Lower leg skin (tissue), 4 donors: ENCODE measurements around the gene OVCH1. TPM values are rescaled to one million over a fixed set of nuclear protein-coding genes. Genes with fewer than 3 reads are reported as not detected.

Experiments
- DNase-seq, 2 donors: peaks; one replicate each; pipeline ENCODE4 v3.0.0-alpha.2; 2019; ENCODE audit warnings: low spot score in 2 of 2
- H3K4me3 ChIP-seq: fragments of 200-600 bp; sonication (generic); 2 replicates; pipeline ENCODE4 v1.5.1; 2017; ENCODE audit warnings: mild to moderate bottlenecking, low read depth; ENCODE audit not compliant: poor library complexity, severe bottlenecking
- POLR2A ChIP-seq, 2 donors: fragments of 450-650 bp; IDR thresholded peaks; one replicate each; pipeline ENCODE4 v1.6.1; 2016 to 2017; ENCODE audit warnings: antibody characterized with exemption in 2 of 2, mild to moderate bottlenecking in 1 of 2, moderate library complexity in 1 of 2
- WGBS, 2 donors: methylation state at CpG; one replicate each; pipeline ENCODE4 v1.1.5; 2018; 5-methylcytosine and 5-hydroxymethylcytosine counted together
- intact Hi-C: fragments of 100-400 bp; cut with DNase I; formaldehyde crosslinking; loops from one replicate; pipeline ENCODE4 v1.15.0; 2023; ENCODE audit warnings: low total_unique reads
- total RNA-seq, 4 donors: library from RNA; depleted of rRNA; stranded (reverse); fragments of >200 nt; gene quantifications; one replicate each; pipeline ENCODE4 v1.1.0, GENCODE V29; 2016
- TF ChIP-seq, protein P1 (sequence below), 3 donors: fragments of 450-650 bp; IDR thresholded peaks; one replicate each; pipeline ENCODE4 v1.5.1; 2016; ENCODE audit warnings: antibody characterized with exemption in 3 of 3, mild to moderate bottlenecking in 3 of 3, moderate library complexity in 2 of 3

The OVCH1 gene
- total RNA-seq, 4 donors from 2014 or later = 0.19 TPM; not detected in 3

- no peak for DNase-seq
- H3K4me3 ChIP-seq = no peak overlapping the region
- WGBS, 2 donors = 91 to 92% methylated on average over 1 of the region's 1 CpG
- TF ChIP-seq POLR2A (IDR thresholded peaks at IDR 0.05) = no peak
- TF ChIP-seq, protein P1, sequence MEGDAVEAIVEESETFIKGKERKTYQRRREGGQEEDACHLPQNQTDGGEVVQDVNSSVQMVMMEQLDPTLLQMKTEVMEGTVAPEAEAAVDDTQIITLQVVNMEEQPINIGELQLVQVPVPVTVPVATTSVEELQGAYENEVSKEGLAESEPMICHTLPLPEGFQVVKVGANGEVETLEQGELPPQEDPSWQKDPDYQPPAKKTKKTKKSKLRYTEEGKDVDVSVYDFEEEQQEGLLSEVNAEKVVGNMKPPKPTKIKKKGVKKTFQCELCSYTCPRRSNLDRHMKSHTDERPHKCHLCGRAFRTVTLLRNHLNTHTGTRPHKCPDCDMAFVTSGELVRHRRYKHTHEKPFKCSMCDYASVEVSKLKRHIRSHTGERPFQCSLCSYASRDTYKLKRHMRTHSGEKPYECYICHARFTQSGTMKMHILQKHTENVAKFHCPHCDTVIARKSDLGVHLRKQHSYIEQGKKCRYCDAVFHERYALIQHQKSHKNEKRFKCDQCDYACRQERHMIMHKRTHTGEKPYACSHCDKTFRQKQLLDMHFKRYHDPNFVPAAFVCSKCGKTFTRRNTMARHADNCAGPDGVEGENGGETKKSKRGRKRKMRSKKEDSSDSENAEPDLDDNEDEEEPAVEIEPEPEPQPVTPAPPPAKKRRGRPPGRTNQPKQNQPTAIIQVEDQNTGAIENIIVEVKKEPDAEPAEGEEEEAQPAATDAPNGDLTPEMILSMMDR (IDR thresholded peaks at IDR 0.05) = no peak
- intact Hi-C loops = no loop called here
Observed at GRCh38 chr12:29509503-29509902, 12.0 kb upstream of the OVCH1 start.

- DNase-seq = no peak
- intact Hi-C loops = no loop called here
- no peak overlapping the region for H3K4me3 ChIP-seq
- TF ChIP-seq POLR2A (IDR thresholded peaks at IDR 0.05) = no peak
- TF ChIP-seq, protein P1 (IDR thresholded peaks at IDR 0.05) = no peak
- WGBS, 2 donors = 94 to 97% methylated on average over 2 of the region's 2 CpGs
Observed at GRCh38 chr12:29508949-29509348, 11.5 kb upstream of the OVCH1 start.

GRCh38 chr12:29505122-29505521, 7.6 kb upstream of the OVCH1 start:
- intact Hi-C loops = no loop called here
- TF ChIP-seq, protein P1 (IDR thresholded peaks at IDR 0.05) = no peak
- no peak for TF ChIP-seq POLR2A (IDR thresholded peaks at IDR 0.05)

GRCh38 chr12:29503283-29503682, 5.8 kb upstream of the OVCH1 start:
- TF ChIP-seq, protein P1 (IDR thresholded peaks at IDR 0.05) = no peak
- no peak for TF ChIP-seq POLR2A (IDR thresholded peaks at IDR 0.05)

More at GRCh38 chr12:29505122-29505521, 7.6 kb upstream of the OVCH1 start:
- WGBS, 2 donors = 62 to 64% methylated on average over 3 of the region's 3 CpGs
- no peak for DNase-seq
- no peak overlapping the region for H3K4me3 ChIP-seq

DNA sequence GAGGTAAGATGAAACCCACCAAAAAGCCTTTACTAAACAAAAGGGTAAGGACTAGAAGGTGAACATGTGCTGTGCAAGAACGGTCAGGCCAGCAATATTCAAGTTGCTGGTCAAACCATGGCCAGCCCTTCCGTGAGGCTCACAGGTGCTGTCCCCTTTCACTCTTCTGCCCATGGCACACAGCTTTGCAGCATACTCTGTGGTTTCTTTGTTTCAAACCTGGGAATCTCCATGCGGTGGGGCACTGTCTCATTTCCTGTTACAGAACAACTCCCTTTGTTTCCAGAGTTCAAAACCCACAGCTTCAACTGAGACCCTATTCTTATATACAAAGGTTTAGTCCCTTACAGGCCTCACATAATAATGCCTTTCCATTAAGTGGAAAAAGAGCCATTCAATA, 1.7 kb upstream of the OVCH1 start:
- TF ChIP-seq POLR2A (IDR thresholded peaks at IDR 0.05) = no peak
- TF ChIP-seq, protein P1 (IDR thresholded peaks at IDR 0.05) = no peak
- intact Hi-C loops = no loop called here
- DNase-seq = no peak
- no peak overlapping the region for H3K4me3 ChIP-seq
- WGBS, 2 donors = 83 to 88% methylated on average over 3 of the region's 3 CpGs

More at GRCh38 chr12:29503283-29503682, 5.8 kb upstream of the OVCH1 start:
- DNase-seq = no peak
- intact Hi-C loops = no loop called here
- H3K4me3 ChIP-seq = no peak overlapping the region

DNA sequence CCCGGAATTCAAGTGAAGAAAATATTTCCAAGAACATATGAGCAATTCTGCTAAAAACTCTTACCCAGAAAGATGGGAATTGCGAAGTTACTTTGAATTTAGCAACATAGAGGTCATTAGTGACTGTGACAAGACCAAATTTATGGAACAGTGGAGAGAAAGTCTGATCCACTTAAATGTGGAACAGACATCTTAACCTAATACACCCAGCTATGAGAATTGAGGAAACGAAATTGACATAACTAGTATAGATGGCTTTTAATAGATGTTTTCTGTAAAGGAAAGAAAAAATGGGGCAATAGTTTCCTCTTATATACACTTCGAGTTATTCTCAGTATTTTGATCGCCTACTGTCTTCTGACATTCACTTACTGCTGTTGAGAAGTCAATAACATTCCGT, 4.6 kb downstream of the OVCH1 start:
- no peak for DNase-seq
- 76 to 79% methylated on average over 6 of the region's 6 CpGs for WGBS, 2 donors
- no peak overlapping the region for H3K4me3 ChIP-seq
- intact Hi-C loops = no loop called here
- TF ChIP-seq, protein P1 (IDR thresholded peaks at IDR 0.05) = no peak
- no peak for TF ChIP-seq POLR2A (IDR thresholded peaks at IDR 0.05)
